Neural cell (in vitro differentiated cells): ENCODE results near the gene TMC1. TPM values are rescaled to one million over a fixed set of nuclear protein-coding genes. Genes with fewer than 3 reads are reported as not detected.

Experiments used
- H2AFZ ChIP-seq: fragments of 200-600, 300-800 bp; sonication (generic), shearing (Covaris generic); 2 replicates; pipeline ENCODE4 v1.6.0; 2014; ENCODE audit warnings: low read depth, mild to moderate bottlenecking, antibody characterized with exemption, low read length, moderate library complexity
- H3F3A ChIP-seq: fragments of 200-600 bp; shearing (Covaris generic); 2 replicates; pipeline ENCODE4 v1.6.1; 2016; ENCODE audit warnings: mild to moderate bottlenecking, moderate library complexity, mixed read lengths, antibody characterized with exemption, low read length; ENCODE audit not compliant: insufficient read depth, poor library complexity, severe bottlenecking
- H3K27ac ChIP-seq: fragments of 200-600, 300-800 bp; sonication (generic), shearing (Covaris generic); 2 replicates; pipeline ENCODE4 v1.5.1; 2014; ENCODE audit warnings: mild to moderate bottlenecking, low read length, moderate library complexity
- H3K27me3 ChIP-seq: fragments of 300-800, 200-600 bp; sonication (generic), shearing (Covaris generic); 2 replicates; pipeline ENCODE4 v1.6.0; 2014; ENCODE audit warnings: mild to moderate bottlenecking, low read depth, low read length, moderate library complexity; ENCODE audit not compliant: insufficient read depth
- H3K36me3 ChIP-seq: fragments of 300-800, 200-600 bp; sonication (generic), shearing (Covaris generic); 2 replicates; pipeline ENCODE4 v1.5.1; 2014; ENCODE audit warnings: mild to moderate bottlenecking, antibody characterized with exemption, low read length, moderate library complexity; ENCODE audit not compliant: insufficient read depth
- H3K4me2 ChIP-seq: fragments of 300-800, 200-600 bp; sonication (generic), shearing (Covaris generic); 2 replicates; pipeline ENCODE4 v1.6.0; 2014; ENCODE audit warnings: mild to moderate bottlenecking, low read length
- H3K4me3 ChIP-seq: fragments of 300-800, 200-600 bp; sonication (generic), shearing (Covaris generic); 2 replicates; pipeline ENCODE4 v1.5.1; 2014; ENCODE audit warnings: mild to moderate bottlenecking, low read length, moderate library complexity
- H3K79me2 ChIP-seq: fragments of 200-600 bp; shearing (Covaris generic); replicated peaks from 2 replicates; pipeline ENCODE4 v1.6.0; 2014; ENCODE audit warnings: mild to moderate bottlenecking, low read length, moderate library complexity; ENCODE audit not compliant: insufficient read depth
- H3K9ac ChIP-seq: fragments of 300-800, 200-600 bp; sonication (generic), shearing (Covaris generic); 2 replicates; pipeline ENCODE4 v1.6.1; 2016; ENCODE audit warnings: mild to moderate bottlenecking, low read length, mixed read lengths
- H3K9me2 ChIP-seq: fragments of 200-600 bp; shearing (Covaris generic); 2 replicates; pipeline ENCODE4 v1.6.1; 2016; ENCODE audit warnings: mild to moderate bottlenecking, low read length, mixed read lengths; ENCODE audit not compliant: insufficient read depth
- H3K9me3 ChIP-seq: fragments of 200-600, 300-800 bp; sonication (generic), shearing (Covaris generic); 2 replicates; pipeline ENCODE4 v1.6.1; 2016; ENCODE audit warnings: mild to moderate bottlenecking, mixed run types, low read length, moderate library complexity, mixed read lengths
- H4K20me1 ChIP-seq: fragments of 200-600 bp; shearing (Covaris generic); 2 replicates; pipeline ENCODE4 v1.6.1; 2016; ENCODE audit warnings: mild to moderate bottlenecking, mixed run types; ENCODE audit not compliant: insufficient read depth
- CTCF ChIP-seq: fragments of 450-650 bp; IDR thresholded peaks from 2 replicates; pipeline ENCODE4 v1.5.1; 2014; ENCODE audit warnings: antibody characterized with exemption, mild to moderate bottlenecking, moderate library complexity; ENCODE audit not compliant: poor library complexity, severe bottlenecking
- EP300 ChIP-seq: fragments of 450-650 bp; conservative IDR thresholded peaks from 2 replicates; pipeline ENCODE4 v1.6.1; 2014; ENCODE audit warnings: antibody characterized with exemption, mild to moderate bottlenecking, moderate library complexity; ENCODE audit not compliant: poor library complexity, severe bottlenecking
- EZH2 ChIP-seq: fragments of 200-600, 300-800 bp; shearing (Covaris generic), sonication (generic); IDR thresholded peaks from 2 replicates; pipeline ENCODE4 v1.6.1; 2014; ENCODE audit warnings: antibody characterized with exemption, low read length, borderline replicate concordance, mild to moderate bottlenecking; ENCODE audit not compliant: insufficient read depth, poor library complexity, severe bottlenecking
- MXI1 ChIP-seq: fragments of 450-650 bp; conservative IDR thresholded peaks from 2 replicates; pipeline ENCODE4 v1.6.1; 2014; ENCODE audit warnings: antibody characterized with exemption, mild to moderate bottlenecking; ENCODE audit not compliant: poor library complexity, severe bottlenecking
- POLR2AphosphoS5 ChIP-seq: IDR thresholded peaks from 2 replicates; pipeline ENCODE4 v1.6.1; 2012
- RAD21 ChIP-seq: fragments of 450-650 bp; conservative IDR thresholded peaks from 2 replicates; pipeline ENCODE4 v1.6.1; 2014; ENCODE audit warnings: antibody characterized with exemption, mild to moderate bottlenecking, moderate library complexity
- REST ChIP-seq: IDR thresholded peaks from 2 replicates; pipeline ENCODE4 v1.6.1; 2012; ENCODE audit warnings: borderline replicate concordance
- SMC3 ChIP-seq: fragments of 450-650 bp; conservative IDR thresholded peaks from 2 replicates; pipeline ENCODE4 v1.6.1; 2014; ENCODE audit warnings: antibody characterized with exemption, mild to moderate bottlenecking, moderate library complexity; ENCODE audit not compliant: poor library complexity
- TAF1 ChIP-seq: IDR thresholded peaks from 2 replicates; pipeline ENCODE4 v1.6.1; 2012; ENCODE audit warnings: low read depth
- polyA plus RNA-seq: library from polyadenylated mRNA; depleted of rRNA; stranded (reverse); fragments of >200 nt; gene quantifications from 2 replicates; pipeline ENCODE4 v1.2.3, GENCODE V29; 2014

Gene TMC1
- polyA plus RNA-seq, 1 donor from 2014 or later, result not detected

GRCh38 chr9:72579190-72579589 is 57.8 kb downstream of the TMC1 start (continued):
- TF ChIP-seq REST (no peak), TAF1 (no peak)

DNA sequence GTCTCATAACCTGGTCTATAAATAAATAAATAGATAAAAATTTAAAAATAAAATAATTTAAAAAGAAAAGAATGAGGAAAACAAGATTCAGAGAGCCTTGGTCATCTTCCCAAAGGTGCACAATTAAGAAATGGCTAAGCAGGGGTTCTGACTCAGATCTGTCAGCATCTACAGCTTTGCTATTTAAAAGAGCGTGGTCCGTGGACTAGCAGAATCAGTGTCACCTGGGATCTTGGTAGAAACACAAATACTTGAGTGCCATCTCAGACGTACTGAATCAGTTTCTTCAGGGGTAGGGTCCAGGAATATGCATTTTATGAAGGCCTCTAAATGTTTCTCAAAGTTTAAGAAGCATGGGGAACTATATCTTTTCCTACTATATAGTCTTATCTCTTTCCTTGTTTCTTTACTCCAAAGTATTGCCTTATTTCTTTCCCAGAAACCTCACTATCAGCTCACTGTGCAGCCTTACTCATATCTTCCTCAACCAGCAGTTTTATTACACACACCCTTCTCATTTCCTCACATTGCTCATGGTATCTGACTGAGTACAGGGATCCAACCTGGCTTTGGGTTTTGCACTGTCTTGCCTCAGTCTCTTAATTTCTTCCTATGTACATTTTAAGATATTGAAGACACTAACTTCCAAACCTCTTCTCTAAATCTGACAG is 58.6 kb downstream of the TMC1 start:
- no peaks in the 10 kb centered on the region for H4K20me1 ChIP-seq
- H3K27me3 ChIP-seq, result no peaks in the 10 kb centered on the region
- H3K27ac ChIP-seq, result no peak overlapping the region
- H3K9me3 ChIP-seq, result no peaks in the 10 kb centered on the region
- no peaks in the 10 kb centered on the region for H3F3A ChIP-seq
- H3K4me3 ChIP-seq, result no peak overlapping the region
- no peaks in the 10 kb centered on the region for H3K79me2 ChIP-seq
- no peak overlapping the region for H2AFZ ChIP-seq
- no peaks in the 10 kb centered on the region for H3K36me3 ChIP-seq
- no peaks in the 10 kb centered on the region for H3K9me2 ChIP-seq
- H3K4me2 ChIP-seq, result no peak overlapping the region
- H3K9ac ChIP-seq, result no peak overlapping the region
- TF ChIP-seq MXI1, result no peak
- TF ChIP-seq EZH2, result no peak
- TF ChIP-seq CTCF, result no peak
- TF ChIP-seq REST, result no peak
- TF ChIP-seq RAD21, result no peak
- TF ChIP-seq SMC3, result no peak
- TF ChIP-seq EP300, result no peak
- TF ChIP-seq TAF1, result no peak
- no peak for TF ChIP-seq POLR2AphosphoS5
